ENCODE data around the gene PPM1F.

PPM1F gene

DNA sequence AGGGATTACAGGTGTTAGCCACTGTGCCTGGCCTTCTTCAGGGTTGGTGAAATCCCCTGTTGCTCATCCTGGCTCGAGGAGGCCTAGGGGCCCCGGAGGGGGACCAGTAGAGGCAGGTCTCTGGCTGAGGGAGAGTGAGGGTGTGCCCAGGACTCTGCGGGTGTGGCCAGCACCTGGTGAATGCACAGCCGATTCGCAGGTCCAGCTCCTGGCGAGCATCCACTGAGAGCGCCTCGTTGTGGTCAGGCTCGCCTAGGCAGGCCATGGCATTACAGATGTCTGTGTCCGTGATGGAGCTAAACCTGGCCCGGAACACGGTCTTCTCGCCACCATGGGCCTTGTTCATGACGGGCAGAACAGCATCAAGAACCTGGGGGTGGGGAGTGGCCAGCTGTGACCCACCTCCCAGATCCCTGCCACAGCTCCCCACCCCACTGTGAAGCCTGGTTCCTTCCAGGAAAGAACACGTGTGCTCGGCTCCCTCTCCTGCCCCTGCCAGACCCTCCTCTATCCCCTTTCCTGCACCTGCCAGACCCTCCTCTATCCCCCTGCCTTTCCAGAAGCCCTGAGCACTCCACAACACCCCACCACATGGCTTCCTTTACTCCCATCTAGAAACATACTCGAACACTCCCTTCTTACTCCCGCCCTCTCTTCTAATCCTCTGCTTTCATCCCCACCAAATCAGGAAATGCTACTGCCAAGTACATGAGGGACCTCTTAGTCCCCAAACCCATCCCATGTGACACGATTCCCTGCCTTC, 17.6 kb upstream of the PPM1F start:
- H3K4me3 Mint-ChIP-seq = no peak overlapping the region
- H3K27ac Mint-ChIP-seq = no peak overlapping the region
- H3K4me1 Mint-ChIP-seq = no peaks in the 10 kb centered on the region
- DNase-seq = no peak
- no peaks in the 10 kb centered on the region for H3K27me3 Mint-ChIP-seq
- CTCF ChIA-PET = interaction anchor here (1.4 to 3.3 kb wide), 3 partner anchors 11 to 33 kb away, joined by 4 to 28 read pairs (median 7); partner anchors contain the start of genes PPM1F and TOP3B
- no peaks in the 10 kb centered on the region for H3K9me3 Mint-ChIP-seq
- H3K36me3 Mint-ChIP-seq = peaks cover 55% of the 10 kb centered on the region

- Mint-ChIP-seq H3K27ac (no peak overlapping the region), H3K4me3 (no peak overlapping the region), H3K27me3 (no peaks in the 10 kb centered on the region), H3K4me1 (no peaks in the 10 kb centered on the region), H3K36me3 (peaks cover 50% of the 10 kb centered on the region), H3K9me3 (no peaks in the 10 kb centered on the region)
- DNase-seq = no peak
- CTCF ChIA-PET = interaction anchor here (2.6 kb wide), 1 partner anchor 16 kb away, joined by 7 read pairs; the partner anchor contains the start of gene PPM1F
Observed at GRCh38 chr22:21968452-21969129, 15.9 kb upstream of the PPM1F start.

DNA sequence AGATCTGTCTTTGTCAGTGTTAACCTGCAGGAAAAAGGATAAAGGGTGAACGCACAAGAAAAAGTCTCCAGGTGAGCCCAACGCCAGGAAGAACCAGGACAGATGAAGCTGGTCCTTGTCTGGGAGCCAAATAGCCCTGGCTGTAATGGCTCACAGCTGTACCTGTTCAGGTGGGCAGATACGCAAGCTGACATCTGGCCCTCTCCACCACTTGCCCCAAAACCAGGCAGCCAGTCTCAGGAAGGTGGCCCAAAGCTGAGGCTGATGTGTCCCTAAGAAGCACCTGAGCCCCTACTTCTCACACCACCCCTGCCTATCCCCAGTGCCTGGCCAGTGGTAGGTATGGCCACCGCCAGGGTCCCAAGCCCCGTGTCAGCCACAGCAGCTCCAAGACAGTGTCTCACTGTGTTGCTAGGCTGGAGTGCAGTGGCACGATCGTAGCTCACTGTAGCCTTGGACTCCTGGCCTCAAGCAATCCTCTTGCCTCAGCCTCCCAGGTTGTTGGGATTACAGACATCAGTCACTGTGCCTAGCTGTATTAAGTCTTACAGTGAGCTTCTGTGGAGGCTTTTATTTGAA, 15.1 kb upstream of the PPM1F start:
- no peak overlapping the region for H3K27ac Mint-ChIP-seq
- DNase-seq = no peak
- H3K4me3 Mint-ChIP-seq = no peak overlapping the region
- H3K4me1 Mint-ChIP-seq = no peaks in the 10 kb centered on the region
- CTCF ChIA-PET = interaction anchor here (2.6 kb wide), 1 partner anchor 15 kb away, joined by 7 read pairs; the partner anchor contains the start of gene PPM1F
- peaks cover 48% of the 10 kb centered on the region for H3K36me3 Mint-ChIP-seq
- H3K27me3 Mint-ChIP-seq = no peaks in the 10 kb centered on the region
- no peaks in the 10 kb centered on the region for H3K9me3 Mint-ChIP-seq

DNA sequence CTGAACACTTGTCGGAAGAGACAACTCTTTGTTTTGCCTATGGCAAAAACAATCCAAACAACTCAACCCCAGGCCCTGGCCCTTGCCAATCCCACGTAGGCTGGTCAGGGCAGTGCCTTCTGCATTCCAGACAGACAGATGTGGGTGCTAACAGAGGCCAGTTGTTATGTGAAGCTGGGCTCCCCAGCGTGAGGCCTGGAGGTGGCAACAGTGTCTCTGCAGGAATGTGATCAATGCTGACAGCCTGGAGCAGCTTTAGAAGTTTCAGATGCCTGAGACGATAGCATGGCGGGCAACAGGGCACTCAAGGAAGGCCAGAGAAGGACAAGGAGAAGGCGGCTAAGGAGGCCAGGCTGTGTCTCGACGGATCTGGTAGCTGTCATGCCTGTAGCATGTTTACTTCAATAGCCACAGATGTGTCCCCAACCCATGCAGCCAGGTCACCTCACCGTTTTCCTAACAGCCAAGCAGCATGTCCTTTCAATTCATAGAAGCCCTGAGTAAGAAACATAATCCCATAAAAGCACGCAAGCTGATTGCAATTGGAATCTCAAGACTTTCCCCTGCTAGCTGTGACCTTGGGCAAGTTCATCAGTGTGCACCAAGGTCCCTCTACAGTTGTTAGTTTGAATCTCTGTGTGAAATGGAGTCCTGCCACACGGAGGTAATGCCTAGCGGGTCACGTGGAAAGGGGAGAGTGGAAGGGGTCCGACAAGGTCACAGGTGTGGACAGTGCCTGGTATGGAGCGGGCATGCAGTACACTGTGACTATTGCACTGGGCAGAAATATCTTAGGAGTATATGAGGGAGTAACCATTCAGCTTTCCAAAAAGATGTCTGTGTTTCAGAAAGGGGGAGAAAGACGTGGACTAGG, 14.2 kb upstream of the PPM1F start:
- H3K4me1 Mint-ChIP-seq = no peaks in the 10 kb centered on the region
- peaks cover 50% of the 10 kb centered on the region for H3K36me3 Mint-ChIP-seq
- H3K4me3 Mint-ChIP-seq = no peak overlapping the region
- H3K27ac Mint-ChIP-seq = no peak overlapping the region
- CTCF ChIA-PET = interaction anchor here (1.5 kb wide), 1 partner anchor 29 kb away, joined by 4 read pairs; no protein-coding TSS in a partner anchor
- no peaks in the 10 kb centered on the region for H3K27me3 Mint-ChIP-seq
- no peaks in the 10 kb centered on the region for H3K9me3 Mint-ChIP-seq
- no peak for DNase-seq

DNA sequence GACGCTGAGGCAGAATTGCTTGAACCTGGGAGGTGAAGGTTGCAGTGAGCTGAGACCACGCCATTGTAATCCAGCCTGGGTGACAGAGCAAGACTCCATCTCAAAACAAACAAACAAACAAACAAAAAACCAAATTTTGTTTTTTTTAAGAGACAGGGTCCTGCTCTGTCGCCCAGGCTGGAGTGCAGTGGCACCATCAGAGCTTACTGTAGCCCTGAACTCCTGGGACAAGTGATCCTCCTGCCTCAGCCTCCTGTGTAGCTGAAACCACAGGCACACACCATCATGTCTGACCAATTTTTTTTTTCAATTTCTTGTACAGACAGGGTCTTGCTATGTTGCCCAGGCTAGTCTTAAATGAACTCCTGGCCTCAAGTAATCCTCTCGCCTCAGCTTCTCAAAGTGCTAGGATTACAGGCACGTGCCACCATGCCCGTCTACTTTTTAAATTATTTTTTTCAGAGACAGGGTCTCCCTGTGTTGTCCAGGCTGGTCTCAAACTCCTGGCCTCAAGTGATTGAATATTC, 13.2 kb upstream of the PPM1F start:
- no peaks in the 10 kb centered on the region for H3K27me3 Mint-ChIP-seq
- peaks cover 41% of the 10 kb centered on the region for H3K36me3 Mint-ChIP-seq
- CTCF ChIA-PET = interaction anchor here (1.5 kb wide), 1 partner anchor 27 kb away, joined by 4 read pairs; no protein-coding TSS in a partner anchor
- DNase-seq = no peak
- H3K9me3 Mint-ChIP-seq = no peaks in the 10 kb centered on the region
- no peaks in the 10 kb centered on the region for H3K4me1 Mint-ChIP-seq
- no peak overlapping the region for H3K4me3 Mint-ChIP-seq
- no peak overlapping the region for H3K27ac Mint-ChIP-seq

DNA sequence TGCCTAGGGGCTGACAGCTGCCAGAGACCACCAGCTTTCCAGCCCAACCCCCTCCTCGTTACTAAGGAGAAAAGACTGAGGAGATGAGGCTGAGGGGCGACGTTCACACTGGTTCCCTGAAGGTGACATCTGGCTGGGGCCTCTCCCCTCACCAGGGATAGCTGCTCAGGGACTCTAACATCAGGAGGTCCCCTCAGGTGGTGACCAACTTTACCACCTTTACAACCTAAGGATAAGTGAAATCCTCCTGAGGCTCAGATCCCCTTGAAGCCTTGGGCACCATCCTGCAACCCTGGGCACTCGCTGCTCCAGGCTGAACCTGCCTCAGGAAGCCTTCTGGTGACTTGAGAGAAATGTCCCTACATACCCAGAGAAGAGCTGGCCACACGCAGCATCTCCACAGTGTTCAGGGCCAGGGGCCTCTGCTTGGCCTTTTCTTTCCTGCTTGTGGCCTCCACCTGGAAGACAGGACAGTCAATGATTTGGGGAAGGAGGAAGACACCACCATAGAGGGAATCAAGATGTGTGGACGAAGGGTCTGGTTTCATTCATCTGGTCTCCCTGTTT, 12.4 kb upstream of the PPM1F start:
- no peaks in the 10 kb centered on the region for H3K27me3 Mint-ChIP-seq
- no peak overlapping the region for H3K4me3 Mint-ChIP-seq
- H3K9me3 Mint-ChIP-seq = no peaks in the 10 kb centered on the region
- H3K36me3 Mint-ChIP-seq = peaks cover 35% of the 10 kb centered on the region
- H3K27ac Mint-ChIP-seq = peak overlapping the region; percentile 28
- CTCF ChIA-PET = no interaction called here
- no peak for DNase-seq
- no peaks in the 10 kb centered on the region for H3K4me1 Mint-ChIP-seq

GRCh38 chr22:21964234-21964633, 11.6 kb upstream of the PPM1F start:
- Mint-ChIP-seq H3K27me3 (no peaks in the 10 kb centered on the region), H3K36me3 (peaks cover 35% of the 10 kb centered on the region), H3K4me3 (no peak overlapping the region), H3K27ac (no peak overlapping the region), H3K4me1 (no peaks in the 10 kb centered on the region), H3K9me3 (no peaks in the 10 kb centered on the region)
- CTCF ChIA-PET = interaction anchor here (2.4 kb wide), 1 partner anchor 8 kb away, joined by 6 read pairs; no protein-coding TSS in a partner anchor
- DNase-seq = no peak

DNA sequence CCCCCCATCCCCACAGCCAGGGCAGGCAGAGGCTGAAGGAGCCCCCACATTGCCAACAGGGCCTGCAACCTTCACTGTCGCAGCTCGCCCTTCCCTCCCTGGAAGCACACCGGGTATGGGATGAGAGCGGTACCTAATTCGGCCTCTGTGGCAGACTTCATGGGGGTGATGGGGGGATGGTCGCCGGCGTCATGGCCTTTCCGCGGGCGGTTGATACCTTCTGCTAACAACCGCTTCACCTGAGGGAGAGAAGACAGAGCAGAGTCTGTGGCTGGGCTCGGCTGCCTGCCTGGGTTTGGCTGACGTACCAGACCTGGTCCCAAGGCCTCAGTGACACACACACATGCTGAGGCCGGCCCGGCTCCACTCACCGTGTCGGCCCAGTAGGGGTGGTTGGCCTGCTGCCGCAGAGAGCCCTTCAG, 11.2 kb upstream of the PPM1F start:
- CTCF ChIA-PET = interaction anchor here (1.0 to 2.4 kb wide), 2 partner anchors 9 to 11 kb away, joined by 3 to 6 read pairs; partner anchors contain the start of gene PPM1F

GRCh38 chr22:21963286-21963685, 10.6 kb upstream of the PPM1F start:
- DNase-seq = no peak

More for the DNA sequence above, 11.2 kb upstream of the PPM1F start:
- peaks cover 33% of the 10 kb centered on the region for H3K36me3 Mint-ChIP-seq
- H3K9me3 Mint-ChIP-seq = no peaks in the 10 kb centered on the region
- no peak overlapping the region for H3K27ac Mint-ChIP-seq
- no peaks in the 10 kb centered on the region for H3K27me3 Mint-ChIP-seq
- no peak for DNase-seq
- H3K4me1 Mint-ChIP-seq = no peaks in the 10 kb centered on the region
- H3K4me3 Mint-ChIP-seq = no peak overlapping the region

DNA sequence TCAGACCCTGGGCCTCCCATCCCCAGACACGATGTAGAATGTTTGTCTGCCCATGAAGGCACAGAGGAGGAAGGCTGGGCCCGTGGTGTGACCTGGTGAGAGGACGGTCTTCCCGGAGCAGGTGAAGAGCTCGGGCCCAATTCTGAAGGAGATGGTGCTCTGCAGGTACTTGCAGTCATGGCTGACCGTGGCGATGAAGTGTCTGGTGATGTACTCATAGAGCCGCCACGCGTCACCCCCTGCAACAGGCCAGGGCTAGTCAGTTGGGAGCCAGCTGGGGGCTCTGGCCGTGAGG, 10.0 kb upstream of the PPM1F start:
- no peaks in the 10 kb centered on the region for H3K27me3 Mint-ChIP-seq
- no peaks in the 10 kb centered on the region for H3K4me1 Mint-ChIP-seq
- H3K27ac Mint-ChIP-seq = no peak overlapping the region
- H3K9me3 Mint-ChIP-seq = no peaks in the 10 kb centered on the region
- CTCF ChIA-PET = interaction anchor here (2.4 kb wide), 1 partner anchor 10 kb away, joined by 6 read pairs; no protein-coding TSS in a partner anchor
- no peak overlapping the region for H3K4me3 Mint-ChIP-seq
- no peak for DNase-seq
- peaks cover 27% of the 10 kb centered on the region for H3K36me3 Mint-ChIP-seq

More at GRCh38 chr22:21963286-21963685, 10.6 kb upstream of the PPM1F start:
- Mint-ChIP-seq H3K4me1 (no peaks in the 10 kb centered on the region), H3K27ac (no peak overlapping the region), H3K36me3 (peaks cover 28% of the 10 kb centered on the region), H3K27me3 (no peaks in the 10 kb centered on the region), H3K9me3 (no peaks in the 10 kb centered on the region), H3K4me3 (no peak overlapping the region)
- CTCF ChIA-PET = interaction anchor here (1.0 to 2.4 kb wide), 2 partner anchors 9 to 11 kb away, joined by 3 to 6 read pairs; partner anchors contain the start of gene PPM1F

DNA sequence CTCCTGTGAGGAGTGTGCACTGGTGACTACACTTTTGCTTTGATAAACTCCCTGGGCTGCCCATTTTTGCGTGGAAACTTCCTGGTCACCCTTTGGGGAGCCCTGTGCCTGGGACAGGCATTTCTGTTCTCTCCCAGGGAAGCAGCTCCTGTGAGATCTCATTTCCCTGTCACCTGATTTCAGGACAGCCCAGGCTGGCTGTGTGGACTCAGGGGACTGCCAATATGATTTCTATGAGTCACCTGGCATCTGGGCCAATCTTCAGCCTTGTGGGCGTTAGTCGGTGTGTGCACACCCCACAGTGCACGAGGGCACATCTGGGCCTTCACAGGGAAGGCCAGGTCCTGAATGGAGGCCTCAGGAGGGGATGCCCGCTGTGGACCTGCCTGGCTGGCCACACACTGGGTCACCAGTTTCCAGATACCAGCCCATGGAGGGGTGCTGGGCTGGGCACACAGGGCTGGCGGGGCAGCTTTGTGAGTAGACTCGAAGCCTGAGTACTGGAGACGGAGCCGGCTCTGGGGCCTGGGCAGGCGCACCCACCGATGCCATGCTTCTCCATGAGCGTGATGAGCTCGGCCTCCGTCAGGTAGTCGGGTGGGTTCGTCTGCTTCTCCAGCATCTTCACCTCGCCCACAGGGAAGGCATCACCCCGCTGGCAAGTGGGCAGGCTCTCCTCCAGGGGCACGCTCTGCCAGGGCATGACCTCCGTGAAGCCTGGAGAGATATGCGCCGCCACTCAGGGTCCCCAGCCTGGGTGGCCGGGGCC, 9.4 kb upstream of the PPM1F start:
- H3K27ac Mint-ChIP-seq = no peak overlapping the region

GRCh38 chr22:21961127-21961867, 8.6 kb upstream of the PPM1F start:
- CTCF ChIA-PET = interaction anchor here (0.6 kb wide), 1 partner anchor 294 kb away, joined by 4 read pairs; no protein-coding TSS in a partner anchor
- H3K27me3 Mint-ChIP-seq = no peaks in the 10 kb centered on the region
- no peak overlapping the region for H3K27ac Mint-ChIP-seq
- H3K9me3 Mint-ChIP-seq = no peaks in the 10 kb centered on the region
- H3K36me3 Mint-ChIP-seq = peaks cover 17% of the 10 kb centered on the region
- DNase-seq = no peak
- H3K4me3 Mint-ChIP-seq = no peak overlapping the region
- no peaks in the 10 kb centered on the region for H3K4me1 Mint-ChIP-seq

More for the DNA sequence above, 9.4 kb upstream of the PPM1F start:
- Mint-ChIP-seq H3K27me3 (no peaks in the 10 kb centered on the region), H3K4me3 (no peak overlapping the region), H3K4me1 (no peaks in the 10 kb centered on the region), H3K9me3 (no peaks in the 10 kb centered on the region), H3K36me3 (peaks cover 22% of the 10 kb centered on the region)
- CTCF ChIA-PET = interaction anchor here (0.6 to 2.4 kb wide), 2 partner anchors 11 to 295 kb away, joined by 4 to 6 read pairs; no protein-coding TSS in a partner anchor
- no peak for DNase-seq

Data from activated naive CD4-positive, alpha-beta T cell treated with anti-CD3 and anti-CD28 coated beads, Interleukin-2, amount 10 ng/mL, durations not matched to agents 7 days and 5 days (primary cell).